SK-N-SH (cell line): ENCODE results near the gene TLNRD1. TPM values are rescaled to one million over a fixed set of nuclear protein-coding genes. Genes with fewer than 3 reads are reported as not detected.

Source experiments
- CTCF ChIA-PET: fragments of 300-600, 350-600 bp; formaldehyde crosslinking; extraction: SDS; loops from one replicate; lab custom pipeline; 2021; lab: Yijun Ruan, JAX
- POLR2A ChIA-PET: fragments of 350-600 bp; sonication (Branson Sonifier 250); formaldehyde crosslinking; extraction: SDS; loops from one replicate; lab custom pipeline; 2020; ENCODE audit warnings: antibody characterized with exemption, inconsistent platforms; lab: Yijun Ruan, JAX
- DNase-seq: peaks from one replicate; pipeline ENCODE4 v3.0.0; 2012
- H2AFZ ChIP-seq: fragments of 200-600 bp; sonication (generic); 2 replicates; pipeline ENCODE4 v1.8.1; 2016; ENCODE audit warnings: antibody characterized with exemption, mild to moderate bottlenecking, low read depth
- H3F3A ChIP-seq: fragments of 200-600 bp; sonication (generic); replicated peaks from 2 replicates; pipeline ENCODE3; 2016; ENCODE audit warnings: antibody characterized with exemption, mild to moderate bottlenecking; ENCODE audit not compliant: insufficient read depth
- H3K27ac ChIP-seq, 2 experiments: fragments of 200-500 bp in 1 of 2; fragments of 200-600 bp in 1 of 2; sonication (Bioruptor generic) in 1 of 2; sonication (generic), shearing (Covaris generic) in 1 of 2; 2 replicates each; pipeline versions ENCODE4 v1.5.1 to v1.6.1; 2014 to 2016; ENCODE audit warnings: low read depth in 2 of 2, inconsistent platforms in 1 of 2, low read length in 1 of 2, mild to moderate bottlenecking in 1 of 2, mixed read lengths in 1 of 2
- H3K27me3 ChIP-seq: fragments of 200-600 bp; sonication (generic), shearing (Covaris generic); 2 replicates; pipeline ENCODE4 v1.6.1; 2016; ENCODE audit warnings: mixed run types; ENCODE audit not compliant: insufficient read depth
- H3K36me3 ChIP-seq, 2 experiments: fragments of 200-500 bp in 1 of 2; fragments of 200-600 bp in 1 of 2; sonication (Bioruptor generic) in 1 of 2; sonication (generic) in 1 of 2; replicated peaks in 1 of 2; 2 replicates each; pipeline versions ENCODE3 to v1.5.1; 2014 to 2016; ENCODE audit warnings: low read length in 1 of 2, mild to moderate bottlenecking in 1 of 2; ENCODE audit not compliant: insufficient read depth in 2 of 2, control insufficient read depth in 1 of 2
- H3K4me1 ChIP-seq, 2 experiments: fragments of 200-500 bp in 1 of 2; fragments of 200-600 bp in 1 of 2; sonication (Bioruptor generic) in 1 of 2; sonication (generic), shearing (Covaris generic) in 1 of 2; 2 replicates each; pipeline versions ENCODE4 v1.5.1 to v1.6.1; 2014 to 2016; ENCODE audit warnings: low read depth in 1 of 2, low read length in 1 of 2, mixed run types in 1 of 2; ENCODE audit not compliant: insufficient read depth in 2 of 2, control insufficient read depth in 1 of 2
- H3K4me2 ChIP-seq: fragments of 200-600 bp; sonication (generic), shearing (Covaris generic); 2 replicates; pipeline ENCODE4 v1.6.1; 2017; ENCODE audit warnings: mixed run types
- H3K4me3 ChIP-seq, 2 experiments: fragments of 200-500 bp in 1 of 2; fragments of 200-600 bp in 1 of 2; sonication (Bioruptor generic) in 1 of 2; sonication (generic), shearing (Covaris generic) in 1 of 2; 2 replicates each; pipeline versions ENCODE4 v1.5.1 to v1.8.1; 2014 to 2016; ENCODE audit warnings: low read depth in 2 of 2, inconsistent platforms in 1 of 2, low read length in 1 of 2, mild to moderate bottlenecking in 1 of 2, mixed read lengths in 1 of 2, moderate library complexity in 1 of 2
- H3K79me2 ChIP-seq: fragments of 200-600 bp; sonication (generic); 2 replicates; pipeline ENCODE4 v1.8.1; 2017; ENCODE audit warnings: mild to moderate bottlenecking; ENCODE audit not compliant: insufficient read depth
- H3K9ac ChIP-seq: fragments of 200-600 bp; sonication (generic); 2 replicates; pipeline ENCODE4 v1.6.1; 2017; ENCODE audit warnings: mixed run types
- H3K9me2 ChIP-seq: fragments of 200-600 bp; sonication (generic); 2 replicates; pipeline ENCODE4 v1.6.1; 2017; ENCODE audit warnings: mixed run types
- H3K9me3 ChIP-seq: fragments of 200-600 bp; sonication (generic); 2 replicates; pipeline ENCODE4 v1.6.1; 2017; ENCODE audit warnings: mixed run types, mild to moderate bottlenecking, moderate library complexity
- H4K20me1 ChIP-seq: fragments of 200-600 bp; sonication (generic); 2 replicates; pipeline ENCODE4 v1.6.1; 2017; ENCODE audit warnings: mild to moderate bottlenecking, mixed run types; ENCODE audit not compliant: insufficient read depth
- CHD2 ChIP-seq: fragments of 150-350 bp; IDR thresholded peaks from 2 replicates; pipeline ENCODE4 v1.6.1; 2018; ENCODE audit warnings: low read length; ENCODE audit not compliant: partially characterized antibody
- CTCF ChIP-seq: fragments of 200-600 bp; sonication (generic); IDR thresholded peaks from 2 replicates; pipeline ENCODE4 v1.6.1; 2017; ENCODE audit warnings: antibody characterized with exemption, mild to moderate bottlenecking, moderate library complexity
- EP300 ChIP-seq, 2 experiments: IDR thresholded peaks; 2 replicates each; pipeline versions ENCODE4 v1.4.0 to v1.6.1; 2012; ENCODE audit warnings: borderline replicate concordance in 1 of 2, low read depth in 1 of 2, low read length in 1 of 2
- EZH2phosphoT487 ChIP-seq: fragments of 200-600 bp; sonication (generic); IDR thresholded peaks from 2 replicates; pipeline ENCODE4 v1.6.1; 2017; ENCODE audit warnings: low read depth, mixed run types, mild to moderate bottlenecking, antibody characterized with exemption, moderate library complexity, borderline replicate concordance
- FOSL2 ChIP-seq: IDR thresholded peaks from 2 replicates; pipeline ENCODE4 v1.4.0; 2012; ENCODE audit warnings: low read depth, mild to moderate bottlenecking, moderate library complexity, borderline replicate concordance
- FOXM1 ChIP-seq: IDR thresholded peaks from 2 replicates; pipeline ENCODE4 v1.4.0; 2012; ENCODE audit warnings: low read depth, mild to moderate bottlenecking
- GATA2 ChIP-seq: sonication (generic); formaldehyde crosslinking; IDR thresholded peaks from 2 replicates; pipeline ENCODE4 v1.5.0; 2020; ENCODE audit warnings: mild to moderate bottlenecking, missing genetic modification reagents
- IRF3 ChIP-seq: fragments of 150-350 bp; IDR thresholded peaks from 2 replicates; pipeline ENCODE4 v1.6.1; 2016; ENCODE audit warnings: mild to moderate bottlenecking, low read depth, low read length
- MXI1 ChIP-seq: IDR thresholded peaks from 2 replicates; pipeline ENCODE4 v1.6.1; 2012; ENCODE audit warnings: mild to moderate bottlenecking, low read depth, low read length, improper control_type of control experiment
- NRF1 ChIP-seq: IDR thresholded peaks from 2 replicates; pipeline ENCODE4 v1.6.1; 2012; ENCODE audit warnings: low read depth, mild to moderate bottlenecking, low read length
- RCOR1 ChIP-seq: fragments of 150-350 bp; IDR thresholded peaks from 2 replicates; pipeline ENCODE4 v1.6.1; 2017; ENCODE audit warnings: antibody characterized with exemption, low read length
- TAF1 ChIP-seq: IDR thresholded peaks from 2 replicates; pipeline ENCODE4 v1.6.1; 2012; ENCODE audit warnings: low read depth, mild to moderate bottlenecking, low read length, moderate library complexity, borderline replicate concordance
- TEAD4 ChIP-seq: IDR thresholded peaks from 2 replicates; pipeline ENCODE4 v1.4.0; 2012; ENCODE audit warnings: mild to moderate bottlenecking, borderline replicate concordance; ENCODE audit not compliant: insufficient read depth
- WGBS: methylation state at CpG from one replicate; pipeline ENCODE4 v1.1.6; 2017; ENCODE audit warnings: low lambda C conversion rate; 5-methylcytosine and 5-hydroxymethylcytosine counted together
- polyA plus RNA-seq, 3 experiments: library from polyadenylated mRNA; depleted of rRNA; stranded (reverse); fragments of >200 nt; gene quantifications; 2 replicates each; pipeline ENCODE4 v1.2.3, GENCODE V29; 2012

The TLNRD1 gene
- polyA plus RNA-seq, 1 of the 3 experiments (the other 2 are of a cell fraction) = 5.0 TPM

- TF ChIP-seq FOSL2 (no peak), CTCF (no peak), EP300 (IDR thresholded peaks at IDR 0.05; ENCODE audit: borderline replicate concordance in 1 of 2, low read depth in 1 of 2, low read length in 1 of 2) (no peak), FOXM1 (no peak)
These were observed 9.8 kb upstream of the TLNRD1 start (continued) for GRCh38 chr15:80990955-80991354.

DNA sequence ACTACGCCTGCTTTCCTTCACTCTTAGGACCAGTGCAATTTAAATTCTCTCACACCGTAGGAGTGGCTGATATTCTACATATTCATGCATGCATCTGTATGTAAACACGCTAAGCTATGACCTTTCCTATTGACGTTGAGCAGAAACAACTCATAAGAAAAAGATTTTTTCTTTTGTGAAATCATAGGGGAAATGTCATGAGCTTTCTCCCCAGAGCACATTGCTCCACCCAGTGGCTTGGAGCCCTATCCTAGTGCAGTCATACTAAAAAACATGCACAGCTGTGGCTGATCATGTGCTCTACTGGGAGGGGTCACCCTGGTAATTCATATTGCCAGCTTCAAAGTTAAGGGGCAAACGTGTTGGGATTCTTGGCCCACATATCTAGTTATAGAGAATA lies 9.3 kb upstream of the TLNRD1 start:
- H4K20me1 ChIP-seq = no peaks in the 10 kb centered on the region
- H3K27me3 ChIP-seq = no peaks in the 10 kb centered on the region
- H3F3A ChIP-seq = no peaks in the 10 kb centered on the region
- H3K79me2 ChIP-seq = peaks cover 31% of the 10 kb centered on the region
- H3K9ac ChIP-seq = no peak overlapping the region
- H3K27ac ChIP-seq = no peak overlapping the region
- no peak overlapping the region for H3K4me2 ChIP-seq
- TF ChIP-seq CHD2 (no peak), RCOR1 (no peak), TEAD4 (no peak), GATA2 (CRISPR knock-in tag) (no peak), NRF1 (no peak), IRF3 (no peak), MXI1 (no peak), TAF1 (no peak), CTCF (no peak), EZH2phosphoT487 (no peak)
- TF ChIP-seq, all 33 proteins: peak for 0
- POLR2A ChIA-PET = interaction anchor here (1.4 to 1.6 kb wide), 2 partner anchors 9 to 11 kb away, joined by 3 to 8 read pairs; partner anchors contain the start of gene TLNRD1
- no peak for DNase-seq
- H3K36me3 ChIP-seq = no peaks in the 10 kb centered on the region
- no peaks in the 10 kb centered on the region for H3K9me3 ChIP-seq
- H2AFZ ChIP-seq = no peak overlapping the region
- H3K4me3 ChIP-seq = no peak overlapping the region
- CTCF ChIA-PET = interaction anchor here (0.6 to 1.7 kb wide), 6 partner anchors 14 to 559 kb away, joined by 3 to 6 read pairs (median 4); no protein-coding TSS in a partner anchor
- H3K4me1 ChIP-seq = peaks cover 0 to 11% of the 10 kb centered on the region in 2 experiments; a peak in 2 of 4 replicates
- H3K9me2 ChIP-seq = no peaks in the 10 kb centered on the region
- 73% methylated on average over 5 of the region's 5 CpGs for WGBS
